Superior temporal gyrus (tissue), 1 donor: ENCODE results near the gene NRN1.

Source experiments
- DNase-seq: peaks from one replicate; pipeline ENCODE4 v3.0.0-alpha.2; 2016; ENCODE audit errors: extremely low spot score

NRN1 gene

GRCh38 chr6:6002005-6002847 lies 4.5 kb downstream of the NRN1 start:
- DNase-seq: peak; percentile 11

GRCh38 chr6:6001443-6001842 lies 5.3 kb downstream of the NRN1 start:
- DNase-seq: peak; percentile 12

- no peak for DNase-seq
These were observed 6.8 kb downstream of the NRN1 start for GRCh38 chr6:5999688-6000608.

GRCh38 chr6:5998711-5999687 lies 7.7 kb downstream of the NRN1 start:
- DNase-seq: peak; percentile 14

DNA sequence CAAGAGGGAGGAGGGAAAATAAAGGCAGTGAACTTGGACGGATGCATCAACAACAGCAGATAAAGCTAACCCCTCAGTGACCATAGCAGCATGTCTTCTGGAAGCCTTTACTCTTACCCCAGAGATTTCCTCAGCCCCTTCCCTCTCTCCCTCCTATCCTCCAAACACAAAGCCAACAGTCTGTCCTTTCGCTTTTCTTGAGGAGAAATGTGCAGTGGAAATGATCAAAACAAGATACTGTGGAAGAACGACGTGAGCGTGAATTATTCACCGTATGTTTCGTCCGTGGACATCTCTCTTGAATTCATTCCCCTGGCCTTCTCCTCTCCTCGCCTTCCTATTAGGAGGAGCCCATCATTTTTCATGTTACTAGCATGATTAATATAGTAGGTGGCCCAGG lies 8.5 kb downstream of the NRN1 start:
- DNase-seq: no peak

- peak; percentile 17 for DNase-seq
These were observed 9.2 kb downstream of the NRN1 start for GRCh38 chr6:5997420-5997987.

DNA sequence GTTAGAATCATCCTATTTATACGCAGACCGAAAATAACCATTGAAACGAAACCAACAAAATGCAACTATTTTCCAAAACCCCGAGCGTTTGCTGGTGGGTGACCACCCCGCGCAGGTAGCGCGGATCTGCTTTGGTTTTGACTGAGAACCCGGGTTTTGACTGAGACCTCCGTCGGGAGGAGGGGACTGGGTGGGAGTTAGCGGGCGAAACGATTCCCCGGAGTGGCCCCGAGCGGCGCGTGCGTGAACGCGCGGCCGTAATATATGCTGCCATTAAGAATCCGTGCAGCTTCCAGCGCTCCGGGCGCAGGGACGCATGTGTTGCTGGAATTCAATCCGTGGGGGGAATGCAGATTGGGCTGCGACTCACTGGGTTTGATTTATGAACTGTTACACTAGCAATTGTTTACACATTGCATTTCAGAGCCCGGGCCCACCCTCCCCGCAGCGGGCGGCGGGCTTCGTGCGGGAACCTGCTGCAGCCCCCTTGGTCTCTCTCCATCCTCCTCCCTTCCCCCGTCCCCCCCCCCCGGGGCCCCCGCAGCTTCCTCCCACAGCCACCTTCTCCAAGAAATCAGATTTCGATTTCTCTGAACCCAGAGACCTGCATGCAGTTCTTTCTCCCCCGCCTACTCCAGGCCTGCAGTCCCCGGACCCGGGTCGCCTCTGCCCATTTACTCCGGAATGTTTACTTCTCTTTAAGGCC lies 9.9 kb downstream of the NRN1 start:
- peak; percentile 32 for DNase-seq

DNA sequence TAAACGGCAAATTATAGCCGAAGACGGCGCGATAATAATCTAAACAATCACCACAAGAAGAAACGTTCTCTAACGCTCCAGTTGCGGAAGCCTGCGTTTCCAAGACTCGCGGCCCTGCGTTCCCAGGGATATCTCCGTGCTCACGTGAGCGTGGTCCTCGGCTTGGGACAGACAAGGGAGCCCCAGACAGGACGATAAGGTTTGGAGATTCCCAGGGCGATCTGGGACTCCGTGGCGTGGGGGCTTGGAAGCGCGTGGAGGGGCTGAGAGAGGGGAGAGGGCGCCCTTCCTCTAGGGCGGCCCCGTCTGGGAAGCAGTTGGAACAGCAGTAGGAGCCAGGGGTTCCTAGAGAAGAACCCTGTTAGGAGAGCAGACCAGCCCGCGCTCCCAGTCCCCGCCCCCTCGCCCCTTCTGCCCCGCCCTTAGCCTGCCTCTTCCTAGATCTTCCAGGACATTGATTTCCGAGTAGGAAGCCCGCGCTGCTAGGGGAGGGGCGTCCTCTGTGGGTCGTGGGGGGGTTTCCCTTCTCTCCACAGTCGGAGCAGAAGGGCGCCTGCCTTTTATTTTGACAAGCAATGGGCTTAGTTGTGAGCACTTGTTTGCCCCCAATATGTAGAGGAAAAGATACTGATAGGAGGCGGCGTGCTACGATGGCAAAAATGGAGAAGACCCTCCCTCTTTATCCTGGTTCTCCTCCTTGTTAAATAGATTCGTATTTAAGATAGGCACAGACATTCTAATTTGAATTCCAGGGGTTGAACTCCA lies 10.6 kb downstream of the NRN1 start:
- DNase-seq: peak; percentile 24

DNA sequence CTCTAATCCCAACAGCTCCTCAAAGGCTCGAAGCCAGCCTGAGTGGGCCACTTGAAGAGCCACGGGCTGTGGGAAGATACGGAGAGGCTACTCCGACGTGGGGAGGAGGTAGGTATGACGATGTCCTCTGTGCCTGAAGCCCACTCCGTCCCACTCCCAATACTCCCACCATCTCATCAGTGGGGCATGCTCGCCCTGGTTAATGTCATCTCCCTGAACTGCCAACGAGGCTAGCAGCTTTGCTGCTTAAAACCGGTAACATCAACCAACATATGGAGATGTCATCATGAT lies 11.1 kb downstream of the NRN1 start:
- no peak for DNase-seq

DNA sequence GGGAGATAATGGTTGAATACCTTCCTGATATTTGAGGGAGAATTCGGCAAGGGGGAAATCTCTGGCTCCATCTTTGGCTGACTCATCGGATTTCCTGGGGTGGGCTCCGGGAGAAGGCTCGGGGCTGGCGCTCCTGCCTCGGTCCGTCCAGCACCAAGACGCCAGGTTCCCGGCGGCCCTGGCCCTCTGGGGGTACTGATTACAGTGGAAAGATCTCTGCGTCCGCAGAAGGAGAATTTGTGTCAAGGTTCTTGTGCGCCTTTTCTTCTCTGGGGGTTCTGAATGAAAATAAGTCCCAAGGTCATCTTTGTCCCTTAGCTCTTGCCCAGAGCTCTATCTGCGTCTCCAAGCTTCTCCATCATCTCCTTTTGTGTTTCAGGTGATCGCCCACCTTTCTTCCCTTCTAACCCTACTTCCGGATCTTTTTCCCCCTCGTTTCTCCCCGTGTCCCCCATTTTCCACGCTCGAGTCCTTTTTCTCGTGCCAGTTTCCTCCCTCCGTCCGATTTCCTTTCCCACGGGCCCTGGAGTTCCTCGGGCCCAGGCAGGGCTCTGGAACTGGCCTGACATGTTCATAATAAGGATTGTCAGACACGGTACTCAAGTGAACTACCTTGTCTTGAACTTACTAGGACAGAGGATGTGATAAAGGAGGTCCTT lies 11.6 kb downstream of the NRN1 start:
- no peak for DNase-seq

DNA sequence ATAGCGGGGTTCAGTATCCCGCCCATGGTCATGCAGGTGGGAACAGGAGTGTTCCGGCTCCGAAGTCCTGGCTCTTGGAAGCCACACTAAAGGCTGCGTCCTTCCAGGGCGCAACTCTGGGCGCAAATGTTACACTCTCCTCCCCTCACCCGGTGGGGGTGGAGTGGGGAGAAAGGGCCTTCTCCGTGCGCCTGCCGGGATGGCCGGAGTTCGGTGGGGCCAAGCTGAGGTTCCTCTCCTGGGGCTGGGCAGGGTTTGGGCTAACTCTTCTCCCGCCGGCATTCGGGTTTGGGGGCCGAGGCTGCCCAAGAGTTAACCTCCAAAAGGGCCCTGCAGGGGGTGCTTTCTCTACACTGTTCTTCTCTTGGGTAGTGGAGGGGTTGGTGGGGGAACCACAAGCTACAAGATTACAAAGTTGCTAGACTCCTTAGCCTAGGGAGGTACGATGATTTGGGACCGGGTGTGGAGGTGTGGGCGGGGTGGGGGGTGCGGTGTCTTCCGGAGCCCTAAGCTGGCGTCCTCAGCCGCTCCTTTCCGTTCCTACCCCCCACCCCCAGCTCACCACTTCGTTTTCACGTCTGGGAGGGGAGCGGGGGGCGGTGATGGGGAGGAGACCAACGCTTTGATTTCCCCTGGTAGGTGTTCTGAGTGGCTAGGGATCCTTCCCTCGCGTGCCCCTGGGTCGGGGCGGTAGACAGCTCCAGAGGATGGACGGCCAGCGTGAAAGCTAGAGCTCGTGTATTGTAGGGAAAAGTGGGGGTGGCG lies 12.3 kb downstream of the NRN1 start:
- DNase-seq: no peak

DNA sequence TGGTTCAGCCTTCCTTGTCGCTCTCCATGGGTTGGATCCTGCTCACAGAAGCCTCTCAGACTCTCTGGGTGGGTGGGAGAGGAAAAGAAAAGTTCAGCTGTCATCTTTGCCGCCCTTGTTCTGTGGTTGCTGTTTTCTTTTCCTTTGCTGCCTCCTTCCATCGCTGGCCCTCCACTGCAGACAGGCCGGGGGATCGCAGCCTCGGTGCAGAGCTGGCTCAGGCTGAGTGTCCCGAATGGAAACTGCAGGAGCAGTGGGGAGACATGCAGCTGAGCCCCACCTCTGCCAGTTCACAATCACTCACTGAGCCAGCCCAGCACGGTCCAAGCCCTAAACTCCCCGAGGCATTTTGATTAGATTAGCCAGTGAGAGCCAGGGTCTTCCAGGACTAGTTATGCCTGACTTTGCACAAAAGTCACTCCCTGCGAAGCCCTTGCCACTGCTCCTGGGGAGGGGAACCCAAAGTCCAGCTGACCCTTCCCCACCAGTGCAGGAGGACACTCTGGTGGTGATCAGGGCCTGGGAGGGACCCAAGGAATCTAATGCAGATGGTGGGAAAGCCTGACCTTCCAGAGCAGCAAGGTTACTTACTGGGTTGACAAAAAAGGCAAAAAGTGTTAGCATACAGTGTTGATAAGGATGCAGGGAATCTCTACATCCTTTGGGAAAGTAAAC lies 14.0 kb downstream of the NRN1 start:
- DNase-seq: no peak

GRCh38 chr6:5990786-5991185 lies 15.9 kb downstream of the NRN1 start:
- DNase-seq: no peak

GRCh38 chr6:5989141-5989723 lies 17.5 kb downstream of the NRN1 start:
- no peak for DNase-seq

- no peak for DNase-seq
These were observed 19.9 kb downstream of the NRN1 start for GRCh38 chr6:5986861-5987260.

- DNase-seq: no peak
These were observed 22.3 kb downstream of the NRN1 start for GRCh38 chr6:5984150-5985089.
